ENCODE measurements around the gene TRAPPC1. TPM values are rescaled to one million over a fixed set of nuclear protein-coding genes. Genes with fewer than 3 reads are reported as not detected.
A peak's percentile ranks its signal among the peaks of the same experiment; 100 is the strongest.

TRAPPC1 gene
- total and polyA plus RNA-seq, 2 of the 4 experiments (the other 2 are of a cell fraction): 50.4 to 303 TPM

- no peak; the same call in 1 of the 2 replicates for TF ChIP-seq CHD1 (IDR thresholded peaks at IDR 0.05; ENCODE audit: low read depth, low read length)
Measured at GRCh38 chr17:7932949-7933348, 1.2 kb upstream of the TRAPPC1 start (continued).

- Histone ChIP-seq H3K56ac (ENCODE audit: extremely low read depth, insufficient read depth, low read length) (peak overlapping the region; percentile 86), H3K36me3 (ENCODE audit: control insufficient read depth, insufficient read depth, low read length) (peaks cover 8% of the 10 kb centered on the region), H4K5ac (ENCODE audit: low read depth, low read length) (peak overlapping the region; percentile 69), H2BK15ac (ENCODE audit: low read depth, low read length) (0 out of 3 replicates have a peak overlapping the region, but pooled peaks have one; percentile 54), H3K4ac (ENCODE audit: low read depth, low read length) (peak overlapping the region; percentile 96), H3K9ac (ENCODE audit: low read depth, low read length) (peak overlapping the region; percentile 94), H3K27me3 (ENCODE audit: control insufficient read depth, insufficient read depth, low read length) (no peaks in the 10 kb centered on the region), H3K4me3 (ENCODE audit: insufficient read depth, low read depth, low read length) (peak overlapping the region; percentile 80), H3K4me1 (ENCODE audit: control insufficient read depth, insufficient read depth, low read length) (peaks cover 7% of the 10 kb centered on the region; the same call in 1 of the 2 replicates), H3K4me2 (ENCODE audit: low read depth, low read length) (peak overlapping the region; percentile 95), H2AK9ac (replicated peaks; ENCODE audit: low read depth, low read length, poor library complexity) (peak overlapping the region; percentile 97), H3K23ac (ENCODE audit: low read depth, low read length) (peak overlapping the region; percentile 97), H2AFZ (replicated peaks; ENCODE audit: low read length, poor library complexity) (peak overlapping the region; percentile 97), H3K79me1 (ENCODE audit: low read depth in 1 of 2, low read length in 2 of 2) (peaks cover 38 to 67% of the 10 kb centered on the region in 2 experiments), H4K91ac (ENCODE audit: insufficient read depth, low read depth, low read length) (peak overlapping the region; percentile 95), H4K8ac (ENCODE audit: low read depth in 2 of 2, low read length in 2 of 2) (peak overlapping the region; percentile 78 to 95; a peak in 3 of 4 replicates), H2BK5ac (ENCODE audit: low read depth, low read length, poor library complexity, severe bottlenecking) (peak overlapping the region; percentile 82), H3K9me3 (ENCODE audit: control insufficient read depth, insufficient read depth, low read length) (no peaks in the 10 kb centered on the region), H3K27ac (ENCODE audit: insufficient read depth, low read length) (peak overlapping the region; percentile 90), H2BK120ac (ENCODE audit: low read depth, low read length) (peak overlapping the region; percentile 78), H3K9me1 (ENCODE audit: insufficient read depth, low read length) (peaks cover 10% of the 10 kb centered on the region), H3K14ac (replicated peaks; ENCODE audit: low read depth, low read length) (peak overlapping the region; percentile 99), H2BK20ac (ENCODE audit: low read depth, low read length) (no peak overlapping the region), H3K18ac (ENCODE audit: low read depth, low read length) (peak overlapping the region; percentile 66; the same call in 1 of the 2 replicates), H2AK5ac (ENCODE audit: low read depth, low read length) (peak overlapping the region; percentile 94), H4K20me1 (ENCODE audit: insufficient read depth, low read length) (no peaks in the 10 kb centered on the region; the same call in 1 of the 2 replicates)
- intact Hi-C loops (cut with micrococcal nuclease) (loop anchor here (1.0 to 5.0 kb wide), 3 partner anchors 17 to 125 kb away; no protein-coding TSS in a partner anchor), in situ Hi-C loops (cut with MboI; ENCODE audit: low sequenced_read_pairs) (no loop called here), dilution Hi-C loops (cut with HindIII; ENCODE audit: low sequenced_read_pairs, unreplicated experiment) (no loop called here)
- CTCF ChIA-PET: interaction anchor here (0.5 to 1.9 kb wide), 4 partner anchors 12 to 167 kb away, joined by 3 to 6 read pairs (median 4); no protein-coding TSS in a partner anchor
- POLR2A ChIA-PET (ENCODE audit: unreplicated experiment): interaction anchor here (0.6 to 1.5 kb wide), 3 partner anchors 15 to 17 kb away, joined by 4 to 6 read pairs (median 6); partner anchors contain the start of gene RNF227
- DNase-seq: peak; percentile 21
- WGBS, 2 experiments (ENCODE audit: extremely low coverage in 2 of 2, insufficient read length in 1 of 2): 0% methylated on average over 6 of the region's 17 CpGs; no CpG with 5 or more reads in 1 of the 2 experiments
- BruUV-seq (replicated peaks): TSS peak; percentile 85
- peak; percentile 35 for ATAC-seq (ENCODE audit: low read depth)
- TF ChIP-seq CHD1 (IDR thresholded peaks at IDR 0.05; ENCODE audit: low read depth, low read length) (no peak), MAZ (IDR thresholded peaks at IDR 0.05; ENCODE audit: borderline replicate concordance, low read depth, low read length) (no peak), MAFK (IDR thresholded peaks at IDR 0.05; ENCODE audit: low read depth, low read length) (no peak), SMC3 (IDR thresholded peaks at IDR 0.05; ENCODE audit: low read depth, low read length) (no peak), MXI1 (IDR thresholded peaks at IDR 0.05; ENCODE audit: borderline replicate concordance, low read depth, low read length) (no peak), RCOR1 (IDR thresholded peaks at IDR 0.05; ENCODE audit: insufficient replicate concordance, low read length) (no peak), POLR2A (IDR thresholded peaks at IDR 0.05; ENCODE audit: low read depth, low read length) (no peak), BHLHE40 (IDR thresholded peaks at IDR 0.05; ENCODE audit: low read depth, low read length) (no peak), FOS (IDR thresholded peaks at IDR 0.05; ENCODE audit: low read depth, low read length) (no peak), RAD21 (IDR thresholded peaks at IDR 0.05; ENCODE audit: low read length) (no peak)
- TF ChIP-seq, protein P1, sequence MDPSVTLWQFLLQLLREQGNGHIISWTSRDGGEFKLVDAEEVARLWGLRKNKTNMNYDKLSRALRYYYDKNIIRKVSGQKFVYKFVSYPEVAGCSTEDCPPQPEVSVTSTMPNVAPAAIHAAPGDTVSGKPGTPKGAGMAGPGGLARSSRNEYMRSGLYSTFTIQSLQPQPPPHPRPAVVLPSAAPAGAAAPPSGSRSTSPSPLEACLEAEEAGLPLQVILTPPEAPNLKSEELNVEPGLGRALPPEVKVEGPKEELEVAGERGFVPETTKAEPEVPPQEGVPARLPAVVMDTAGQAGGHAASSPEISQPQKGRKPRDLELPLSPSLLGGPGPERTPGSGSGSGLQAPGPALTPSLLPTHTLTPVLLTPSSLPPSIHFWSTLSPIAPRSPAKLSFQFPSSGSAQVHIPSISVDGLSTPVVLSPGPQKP (IDR thresholded peaks at IDR 0.05; ENCODE audit: borderline replicate concordance, low read depth, low read length): no peak
- TF ChIP-seq, protein P2, sequence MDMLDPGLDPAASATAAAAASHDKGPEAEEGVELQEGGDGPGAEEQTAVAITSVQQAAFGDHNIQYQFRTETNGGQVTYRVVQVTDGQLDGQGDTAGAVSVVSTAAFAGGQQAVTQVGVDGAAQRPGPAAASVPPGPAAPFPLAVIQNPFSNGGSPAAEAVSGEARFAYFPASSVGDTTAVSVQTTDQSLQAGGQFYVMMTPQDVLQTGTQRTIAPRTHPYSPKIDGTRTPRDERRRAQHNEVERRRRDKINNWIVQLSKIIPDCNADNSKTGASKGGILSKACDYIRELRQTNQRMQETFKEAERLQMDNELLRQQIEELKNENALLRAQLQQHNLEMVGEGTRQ (IDR thresholded peaks at IDR 0.05; ENCODE audit: low read depth, low read length): no peak
- TF ChIP-seq, protein P3, sequence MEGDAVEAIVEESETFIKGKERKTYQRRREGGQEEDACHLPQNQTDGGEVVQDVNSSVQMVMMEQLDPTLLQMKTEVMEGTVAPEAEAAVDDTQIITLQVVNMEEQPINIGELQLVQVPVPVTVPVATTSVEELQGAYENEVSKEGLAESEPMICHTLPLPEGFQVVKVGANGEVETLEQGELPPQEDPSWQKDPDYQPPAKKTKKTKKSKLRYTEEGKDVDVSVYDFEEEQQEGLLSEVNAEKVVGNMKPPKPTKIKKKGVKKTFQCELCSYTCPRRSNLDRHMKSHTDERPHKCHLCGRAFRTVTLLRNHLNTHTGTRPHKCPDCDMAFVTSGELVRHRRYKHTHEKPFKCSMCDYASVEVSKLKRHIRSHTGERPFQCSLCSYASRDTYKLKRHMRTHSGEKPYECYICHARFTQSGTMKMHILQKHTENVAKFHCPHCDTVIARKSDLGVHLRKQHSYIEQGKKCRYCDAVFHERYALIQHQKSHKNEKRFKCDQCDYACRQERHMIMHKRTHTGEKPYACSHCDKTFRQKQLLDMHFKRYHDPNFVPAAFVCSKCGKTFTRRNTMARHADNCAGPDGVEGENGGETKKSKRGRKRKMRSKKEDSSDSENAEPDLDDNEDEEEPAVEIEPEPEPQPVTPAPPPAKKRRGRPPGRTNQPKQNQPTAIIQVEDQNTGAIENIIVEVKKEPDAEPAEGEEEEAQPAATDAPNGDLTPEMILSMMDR (conservative IDR thresholded peaks at IDR 0.05; ENCODE audit: low read depth, low read length): no peak
Measured at GRCh38 chr17:7932483-7932891, 741 bp upstream of the TRAPPC1 start.

All from IMR-90 (cell line).